H1 (cell line): ENCODE data around the gene PRKN.

Experiments
- BCL11A ChIP-seq, 2 experiments: IDR thresholded peaks; one replicate each; pipeline ENCODE4 v1.6.1; 2011; ENCODE audit warnings: low read depth in 2 of 2, low read length in 2 of 2, mild to moderate bottlenecking in 2 of 2
- CTCF ChIP-seq, 3 experiments: IDR thresholded peaks; 1 replicate in 2 of 3; 2 replicates in 1 of 3; pipeline versions ENCODE4 v1.5.1 to v1.6.1; 2011; ENCODE audit warnings: low read length in 3 of 3, mild to moderate bottlenecking in 3 of 3, inconsistent platforms in 2 of 3, low read depth in 1 of 3, moderate library complexity in 1 of 3; ENCODE audit not compliant: insufficient read depth in 1 of 3; ENCODE audit errors: control extremely low read depth in 1 of 3
- EP300 ChIP-seq, 2 experiments: IDR thresholded peaks; 1 replicate in 1 of 2; 2 replicates in 1 of 2; pipeline ENCODE4 v1.6.1; 2011 to 2012; ENCODE audit warnings: low read depth in 2 of 2, low read length in 2 of 2, mild to moderate bottlenecking in 2 of 2, borderline replicate concordance in 1 of 2, inconsistent platforms in 1 of 2, moderate library complexity in 1 of 2
- EZH2 ChIP-seq: fragments of 200-600 bp; sonication (generic); IDR thresholded peaks from 2 replicates; pipeline ENCODE4 v1.7.1; 2012; ENCODE audit warnings: low read depth, mild to moderate bottlenecking, moderate library complexity, low read length, inconsistent platforms; ENCODE audit not compliant: severe bottlenecking
- JUND ChIP-seq: IDR thresholded peaks from 2 replicates; pipeline ENCODE4 v1.6.1; 2011; ENCODE audit warnings: mild to moderate bottlenecking, improper control_type of control experiment, low read length
- POLR2AphosphoS5 ChIP-seq: IDR thresholded peaks from 2 replicates; pipeline ENCODE4 v1.6.1; 2011; ENCODE audit warnings: low read depth, low read length
- TAF1 ChIP-seq: IDR thresholded peaks from 2 replicates; pipeline ENCODE4 v1.6.1; 2011; ENCODE audit warnings: mild to moderate bottlenecking, low read depth, low read length
- YY1 ChIP-seq: IDR thresholded peaks from 2 replicates; pipeline ENCODE4 v1.6.1; 2011; ENCODE audit warnings: low read depth, mild to moderate bottlenecking, low read length

GRCh38 chr6:161369339-161369738 lies 1358.2 kb downstream of the PRKN start:
- no peak for TF ChIP-seq EP300 (IDR thresholded peaks at IDR 0.05; ENCODE audit: borderline replicate concordance in 1 of 2, low read depth in 2 of 2, low read length in 2 of 2)
- TF ChIP-seq TAF1: no peak
- no peak for TF ChIP-seq BCL11A (IDR thresholded peaks at IDR 0.05; ENCODE audit: low read depth in 2 of 2, low read length in 2 of 2)
- no peak for TF ChIP-seq POLR2AphosphoS5
- TF ChIP-seq YY1: no peak
- TF ChIP-seq CTCF (IDR thresholded peaks at IDR 0.05; ENCODE audit: control extremely low read depth in 1 of 3, insufficient read depth in 1 of 3, low read depth in 1 of 3, low read length in 3 of 3): no peak
- TF ChIP-seq JUND: no peak
- TF ChIP-seq EZH2: no peak
